ENCODE measurements around the gene LSM6. TPM values are rescaled to one million over a fixed set of nuclear protein-coding genes. Genes with fewer than 3 reads are reported as not detected.

Gene LSM6
- 10 to 100 TPM; 28.8 to 52.0 TPM for total RNA-seq
- polyA plus RNA-seq, result 10 to 100 TPM; 35.7 to 66.8 TPM
- long read RNA-seq, donor 1, transcript LSM6-201 (4 exons, 2,259 nt), result major isoform, 42 of 45 reads
- long read RNA-seq, donor 1, partial matches to known transcripts, result 0 of 45 reads
- long read RNA-seq, donor 1, other reads (novel, unspliced or antisense), result 0 of 45 reads
- long read RNA-seq, donor 2, transcript LSM6-201 (4 exons, 2,259 nt), result major isoform, 18 of 18 reads
- long read RNA-seq, donor 2, partial matches to known transcripts, result 0 of 18 reads
- long read RNA-seq, donor 2, other reads (novel, unspliced or antisense), result 0 of 18 reads
- long read RNA-seq, donor 3, transcript LSM6-201 (4 exons, 2,259 nt), result major isoform, 20 of 23 reads
- long read RNA-seq, donor 3, partial matches to known transcripts, result 0 of 23 reads
- long read RNA-seq, donor 3, other reads (novel, unspliced or antisense), result 0 of 23 reads
- long read RNA-seq, donor 4, transcript LSM6-201 (4 exons, 2,259 nt), result major isoform, 19 of 23 reads
- long read RNA-seq, donor 4, partial matches to known transcripts, result 0 of 23 reads
- long read RNA-seq, donor 4, other reads (novel, unspliced or antisense), result 0 of 23 reads
- long read RNA-seq, donor 5, transcript LSM6-201 (4 exons, 2,259 nt), result major isoform, 55 of 67 reads
- long read RNA-seq, donor 5, partial matches to known transcripts, result 7 of 67 reads
- long read RNA-seq, donor 5, other reads (novel, unspliced or antisense), result 0 of 67 reads

GRCh38 chr4:146175541-146176453 is at the start of gene LSM6:
LSM6 (plus strand) TSS chr4:146175718; CDS start chr4:146182922, 7,204 bp downstream.
- peaks cover 8 to 24% (median 16%) of the 10 kb centered on the region in 5 donors for H3K4me1 ChIP-seq (ENCODE audit: control insufficient read depth in 5 of 5, insufficient read depth in 5 of 5, low read length in 5 of 5)
- H3K27me3 ChIP-seq (ENCODE audit: control insufficient read depth in 3 of 3, insufficient read depth in 3 of 3, low read length in 2 of 3), result no peaks in the 10 kb centered on the region
- H3K27ac ChIP-seq (ENCODE audit: low read depth in 1 of 2, low read length in 1 of 2), result peak within 1 kb of the TSS; percentile 95 to 99
- WGBS, 2 donors, result 0% methylated on average over 75 of the region's 75 CpGs
- DNase-seq (peak; percentile 91 to 95 (median 94)), ATAC-seq (ENCODE audit: insufficient read depth, low FRiP score) (peak; percentile 97)
- H3K9ac ChIP-seq (ENCODE audit: insufficient read depth in 1 of 2, low read length in 2 of 2), result peak within 1 kb of the TSS; percentile 95 to 96
- no peaks in the 10 kb centered on the region for H3K9me3 ChIP-seq (ENCODE audit: control insufficient read depth in 4 of 4, insufficient read depth in 3 of 4, low read length in 3 of 4)
- no peak for TF ChIP-seq CTCF (IDR thresholded peaks at IDR 0.05; ENCODE audit: control extremely low read depth, extremely low read depth)
- H3K4me3 ChIP-seq, result peak within 1 kb of the TSS; percentile 97
- peaks cover 0 to 3% (median 2%) of the 10 kb centered on the region in 4 donors for H3K36me3 ChIP-seq (ENCODE audit: control insufficient read depth in 4 of 4, insufficient read depth in 4 of 4, low read length in 4 of 4)

DNA sequence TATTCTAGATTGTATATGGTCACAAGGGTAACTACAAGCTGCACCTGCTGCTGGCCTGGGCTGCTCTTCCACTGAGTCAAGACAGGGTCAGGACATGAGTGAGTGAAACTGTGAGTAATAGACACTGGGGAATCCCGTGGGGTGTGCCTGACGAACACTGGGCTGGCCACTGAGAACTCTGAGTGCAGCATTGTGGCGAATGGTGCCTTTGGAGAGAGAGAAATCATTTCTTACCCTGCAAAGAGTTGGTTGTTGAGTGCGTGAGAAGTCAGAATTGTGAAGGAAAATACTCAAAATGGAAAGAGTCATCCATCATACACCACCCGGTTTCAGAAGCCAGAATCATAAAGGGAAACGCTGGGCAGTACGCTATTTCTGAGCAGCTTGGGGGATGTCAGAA is 43.1 kb upstream of the LSM6 start:
- H3K27me3 ChIP-seq (ENCODE audit: control insufficient read depth in 3 of 3, insufficient read depth in 3 of 3, low read length in 2 of 3), result no peaks in the 10 kb centered on the region
- no peak for ATAC-seq (ENCODE audit: insufficient read depth, low FRiP score)
- no peak for TF ChIP-seq CTCF (IDR thresholded peaks at IDR 0.05; ENCODE audit: control extremely low read depth, extremely low read depth)
- no peaks in the 10 kb centered on the region for H3K36me3 ChIP-seq (ENCODE audit: control insufficient read depth in 4 of 4, insufficient read depth in 4 of 4, low read length in 4 of 4)
- H3K27ac ChIP-seq (ENCODE audit: low read depth in 1 of 2, low read length in 1 of 2), result no peak overlapping the region
- H3K4me3 ChIP-seq, result no peak overlapping the region
- DNase-seq, result no peak
- no peaks in the 10 kb centered on the region for H3K4me1 ChIP-seq (ENCODE audit: control insufficient read depth in 5 of 5, insufficient read depth in 5 of 5, low read length in 5 of 5)
- H3K9me3 ChIP-seq (ENCODE audit: control insufficient read depth in 4 of 4, insufficient read depth in 3 of 4, low read length in 3 of 4), result peaks cover 0 to 2% (median 0%) of the 10 kb centered on the region in 4 donors
- 87 to 92% methylated on average over 7 of the region's 7 CpGs for WGBS, 2 donors
- H3K9ac ChIP-seq (ENCODE audit: insufficient read depth in 1 of 2, low read length in 2 of 2), result no peak overlapping the region

DNA sequence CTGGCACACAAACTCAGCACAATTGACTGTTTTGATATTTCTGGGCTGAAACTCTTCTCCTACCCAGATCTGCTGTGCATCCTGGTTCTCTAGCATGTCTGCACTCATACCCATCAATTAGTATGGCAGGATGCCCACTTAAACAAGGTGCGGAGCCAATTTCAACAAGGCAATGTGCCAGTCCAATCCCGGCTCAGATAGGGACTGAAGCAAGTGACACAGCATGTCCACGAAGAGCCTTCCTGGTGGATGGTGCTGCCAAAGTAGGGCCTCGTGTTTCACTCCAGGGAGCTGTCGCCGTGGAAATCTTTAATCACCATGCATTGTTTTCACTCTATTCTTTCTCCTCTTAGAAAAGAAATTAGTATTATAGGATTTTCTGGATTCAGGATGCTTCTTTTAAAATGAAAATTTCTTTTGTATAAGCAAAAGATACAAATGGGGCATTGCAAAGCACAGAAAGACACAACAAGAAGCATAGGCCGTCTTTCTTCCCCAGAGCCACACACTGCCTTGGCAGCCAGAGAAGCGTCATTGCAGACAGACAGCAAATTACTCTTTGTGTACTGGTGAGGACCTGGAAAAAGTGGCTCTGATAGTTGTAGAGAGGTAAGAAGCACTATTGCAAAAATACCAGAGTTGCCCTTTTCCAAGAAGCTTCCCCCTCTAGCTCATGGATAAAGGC is 40.6 kb upstream of the LSM6 start:
- no peak for ATAC-seq (ENCODE audit: insufficient read depth, low FRiP score)
- no peak overlapping the region for H3K27ac ChIP-seq (ENCODE audit: low read depth in 1 of 2, low read length in 1 of 2)
- H3K36me3 ChIP-seq (ENCODE audit: control insufficient read depth in 4 of 4, insufficient read depth in 4 of 4, low read length in 4 of 4), result no peaks in the 10 kb centered on the region
- H3K9ac ChIP-seq (ENCODE audit: insufficient read depth in 1 of 2, low read length in 2 of 2), result no peak overlapping the region
- no peaks in the 10 kb centered on the region for H3K27me3 ChIP-seq (ENCODE audit: control insufficient read depth in 3 of 3, insufficient read depth in 3 of 3, low read length in 2 of 3)
- no peaks in the 10 kb centered on the region for H3K4me1 ChIP-seq (ENCODE audit: control insufficient read depth in 5 of 5, insufficient read depth in 5 of 5, low read length in 5 of 5)
- no peak for DNase-seq
- WGBS, 2 donors, result 70 to 81% methylated on average over 8 of the region's 8 CpGs
- H3K4me3 ChIP-seq, result no peak overlapping the region
- peaks cover 0 to 2% (median 0%) of the 10 kb centered on the region in 4 donors for H3K9me3 ChIP-seq (ENCODE audit: control insufficient read depth in 4 of 4, insufficient read depth in 3 of 4, low read length in 3 of 4)
- TF ChIP-seq CTCF (IDR thresholded peaks at IDR 0.05; ENCODE audit: control extremely low read depth, extremely low read depth), result no peak

Data from lung (tissue), 16 donors.